Ishikawa (cell line): Measurements from ENCODE around the gene ATP13A1.

Source experiments
- CEBPB ChIP-seq: IDR thresholded peaks from 2 replicates; pipeline ENCODE4 v1.6.1; 2012
- CREB1 ChIP-seq: IDR thresholded peaks from 2 replicates; pipeline ENCODE4 v1.6.1; 2012; ENCODE audit warnings: low read depth
- EGR1 ChIP-seq: IDR thresholded peaks from 2 replicates; pipeline ENCODE4 v1.6.1; 2012
- EP300 ChIP-seq: IDR thresholded peaks from 2 replicates; pipeline ENCODE4 v1.6.1; 2012; ENCODE audit warnings: borderline replicate concordance
- FOXM1 ChIP-seq: IDR thresholded peaks from 2 replicates; pipeline ENCODE4 v1.6.1; 2012; ENCODE audit warnings: low read depth, borderline replicate concordance
- MAX ChIP-seq: IDR thresholded peaks from 2 replicates; pipeline ENCODE4 v1.6.1; 2012
- NFIC ChIP-seq: IDR thresholded peaks from 2 replicates; pipeline ENCODE4 v1.6.1; 2012
- RAD21 ChIP-seq: IDR thresholded peaks from 2 replicates; pipeline ENCODE4 v1.6.1; 2012; ENCODE audit warnings: low read depth
- REST ChIP-seq: IDR thresholded peaks from 2 replicates; pipeline ENCODE4 v1.6.1; 2012; ENCODE audit warnings: low read depth, mild to moderate bottlenecking
- TAF1 ChIP-seq: IDR thresholded peaks from 2 replicates; pipeline ENCODE4 v1.6.1; 2012; ENCODE audit warnings: low read depth, mild to moderate bottlenecking
- TCF12 ChIP-seq: IDR thresholded peaks from 2 replicates; pipeline ENCODE4 v1.6.1; 2012; ENCODE audit warnings: low read depth
- TEAD4 ChIP-seq: IDR thresholded peaks from 2 replicates; pipeline ENCODE4 v1.6.1; 2012
- YY1 ChIP-seq: IDR thresholded peaks from 2 replicates; pipeline ENCODE4 v1.6.1; 2012; ENCODE audit warnings: low read depth
- ZBTB7A ChIP-seq: IDR thresholded peaks from 2 replicates; pipeline ENCODE4 v1.6.1; 2012; ENCODE audit warnings: low read depth

GRCh38 chr19:19656451-19657396, 6.8 kb downstream of the ATP13A1 start:
- TF ChIP-seq TAF1, result no peak
- TF ChIP-seq MAX, result no peak
- TF ChIP-seq CEBPB, result no peak
- TF ChIP-seq EP300, result no peak
- TF ChIP-seq REST, result no peak
- TF ChIP-seq RAD21, result no peak
- no peak for TF ChIP-seq YY1
- no peak for TF ChIP-seq NFIC
- no peak for TF ChIP-seq ZBTB7A
- TF ChIP-seq EGR1, result no peak
- no peak for TF ChIP-seq TCF12
- TF ChIP-seq CREB1, result no peak
- TF ChIP-seq TEAD4, result no peak
- TF ChIP-seq FOXM1, result no peak
